ENCODE measurements around the gene LAMTOR2. TPM values are rescaled to one million over a fixed set of nuclear protein-coding genes. Genes with fewer than 3 reads are reported as not detected.
A peak's percentile ranks its signal among the peaks of the same experiment; 100 is the strongest.

Gene LAMTOR2
- total and polyA plus RNA-seq, 2 experiments from 2014 or later, result 48.5 to 142 TPM

DNA sequence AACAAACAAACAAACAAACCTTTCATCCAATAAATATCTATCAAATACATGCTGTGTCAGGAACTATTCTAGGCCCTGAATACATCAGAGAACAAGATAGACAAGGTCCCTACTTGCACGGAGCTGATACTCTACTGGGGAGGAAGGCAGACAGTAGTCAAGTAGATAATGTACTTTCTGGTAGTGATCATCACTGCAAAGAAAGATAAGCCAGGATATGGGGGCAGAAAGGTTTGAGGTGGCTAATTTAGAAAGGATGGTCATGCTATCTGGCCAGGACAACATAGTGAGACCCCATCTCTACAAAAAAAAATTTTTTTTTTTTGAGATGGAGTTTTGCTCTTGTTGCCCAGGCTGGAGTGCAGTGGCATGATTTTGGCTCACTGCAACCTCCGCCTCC, 37.0 kb downstream of the LAMTOR2 start:
- H4K20me1 ChIP-seq (ENCODE audit: insufficient read depth, poor library complexity, severe bottlenecking), result no peaks in the 10 kb centered on the region
- no peaks in the 10 kb centered on the region for H3K9me2 ChIP-seq (replicated peaks; ENCODE audit: insufficient read depth)
- H3K4me3 ChIP-seq, result no peak overlapping the region
- peaks cover 89% of the 10 kb centered on the region for H3K79me2 ChIP-seq
- TF ChIP-seq EZH2phosphoT487 (IDR thresholded peaks at IDR 0.05; ENCODE audit: low read depth, severe bottlenecking, unreplicated experiment), result no peak
- no peak for TF ChIP-seq EZH2 (IDR thresholded peaks at IDR 0.05; ENCODE audit: borderline replicate concordance)
- TF ChIP-seq, protein P1, sequence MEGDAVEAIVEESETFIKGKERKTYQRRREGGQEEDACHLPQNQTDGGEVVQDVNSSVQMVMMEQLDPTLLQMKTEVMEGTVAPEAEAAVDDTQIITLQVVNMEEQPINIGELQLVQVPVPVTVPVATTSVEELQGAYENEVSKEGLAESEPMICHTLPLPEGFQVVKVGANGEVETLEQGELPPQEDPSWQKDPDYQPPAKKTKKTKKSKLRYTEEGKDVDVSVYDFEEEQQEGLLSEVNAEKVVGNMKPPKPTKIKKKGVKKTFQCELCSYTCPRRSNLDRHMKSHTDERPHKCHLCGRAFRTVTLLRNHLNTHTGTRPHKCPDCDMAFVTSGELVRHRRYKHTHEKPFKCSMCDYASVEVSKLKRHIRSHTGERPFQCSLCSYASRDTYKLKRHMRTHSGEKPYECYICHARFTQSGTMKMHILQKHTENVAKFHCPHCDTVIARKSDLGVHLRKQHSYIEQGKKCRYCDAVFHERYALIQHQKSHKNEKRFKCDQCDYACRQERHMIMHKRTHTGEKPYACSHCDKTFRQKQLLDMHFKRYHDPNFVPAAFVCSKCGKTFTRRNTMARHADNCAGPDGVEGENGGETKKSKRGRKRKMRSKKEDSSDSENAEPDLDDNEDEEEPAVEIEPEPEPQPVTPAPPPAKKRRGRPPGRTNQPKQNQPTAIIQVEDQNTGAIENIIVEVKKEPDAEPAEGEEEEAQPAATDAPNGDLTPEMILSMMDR (IDR thresholded peaks at IDR 0.05; ENCODE audit: poor library complexity), result no peak
- H3K27me3 ChIP-seq, result no peaks in the 10 kb centered on the region
- H3K9me3 ChIP-seq (ENCODE audit: low read depth), result no peaks in the 10 kb centered on the region
- no peak overlapping the region for H3K27ac ChIP-seq
- DNase-seq (ENCODE audit: low spot score), result no peak
- no peak overlapping the region for H3K4me2 ChIP-seq
- H3K36me3 ChIP-seq (replicated peaks; ENCODE audit: insufficient read depth, low read depth), result no peaks in the 10 kb centered on the region
- H2AFZ ChIP-seq, result no peak overlapping the region
- 87% methylated on average over 2 of the region's 2 CpGs for WGBS (ENCODE audit: low lambda C conversion rate, missing lambda C conversion rate)
- H3K4me1 ChIP-seq (ENCODE audit: insufficient read depth), result peaks cover 10% of the 10 kb centered on the region

DNA sequence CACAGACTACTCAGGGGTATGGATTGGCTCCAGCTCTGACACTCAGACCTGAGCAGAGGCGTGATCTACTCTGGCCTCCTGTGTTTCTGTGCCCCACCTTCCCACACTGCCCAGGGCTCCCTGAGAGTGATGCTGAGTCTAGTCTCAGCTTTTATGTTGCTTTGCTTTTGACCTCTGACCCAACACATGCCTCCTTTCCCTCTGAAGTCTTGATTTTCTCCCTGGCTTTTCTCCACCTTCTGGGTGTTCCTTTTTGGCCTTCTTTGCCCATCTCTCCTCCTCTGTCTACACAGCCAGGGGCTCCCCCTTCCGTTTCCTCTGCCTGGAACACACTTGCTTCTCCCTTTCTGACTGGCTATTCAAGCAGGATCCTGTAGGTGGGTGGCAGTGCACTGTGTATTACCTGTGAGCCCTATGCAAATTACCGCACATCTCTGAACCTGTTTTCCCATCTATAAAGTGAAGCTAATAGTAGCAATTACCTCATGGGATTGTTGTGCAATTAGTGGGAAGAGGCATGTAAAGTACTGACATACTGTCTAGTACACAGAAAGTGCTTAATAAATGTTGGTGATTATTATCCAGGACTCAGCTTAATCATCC, 41.4 kb downstream of the LAMTOR2 start:
- Histone ChIP-seq H3K4me2 (no peak overlapping the region), H3K4me1 (ENCODE audit: insufficient read depth) (peaks cover 15% of the 10 kb centered on the region), H3K9me3 (ENCODE audit: low read depth) (no peaks in the 10 kb centered on the region), H3K4me3 (no peak overlapping the region), H3K27ac (peak overlapping the region; percentile 84), H3K36me3 (replicated peaks; ENCODE audit: insufficient read depth, low read depth) (no peaks in the 10 kb centered on the region), H3K27me3 (no peaks in the 10 kb centered on the region), H4K20me1 (ENCODE audit: insufficient read depth, poor library complexity, severe bottlenecking) (no peaks in the 10 kb centered on the region), H3K79me2 (peaks cover 87% of the 10 kb centered on the region), H3K9me2 (replicated peaks; ENCODE audit: insufficient read depth) (no peaks in the 10 kb centered on the region), H2AFZ (no peak overlapping the region)
- no peak for DNase-seq (ENCODE audit: low spot score)
- WGBS (ENCODE audit: low lambda C conversion rate, missing lambda C conversion rate), result 94% methylated on average over 3 of the region's 3 CpGs
- TF ChIP-seq, protein P1 (IDR thresholded peaks at IDR 0.05; ENCODE audit: poor library complexity), result no peak
- TF ChIP-seq EZH2 (IDR thresholded peaks at IDR 0.05; ENCODE audit: borderline replicate concordance) (no peak), EZH2phosphoT487 (IDR thresholded peaks at IDR 0.05; ENCODE audit: low read depth, severe bottlenecking, unreplicated experiment) (no peak)

DNA sequence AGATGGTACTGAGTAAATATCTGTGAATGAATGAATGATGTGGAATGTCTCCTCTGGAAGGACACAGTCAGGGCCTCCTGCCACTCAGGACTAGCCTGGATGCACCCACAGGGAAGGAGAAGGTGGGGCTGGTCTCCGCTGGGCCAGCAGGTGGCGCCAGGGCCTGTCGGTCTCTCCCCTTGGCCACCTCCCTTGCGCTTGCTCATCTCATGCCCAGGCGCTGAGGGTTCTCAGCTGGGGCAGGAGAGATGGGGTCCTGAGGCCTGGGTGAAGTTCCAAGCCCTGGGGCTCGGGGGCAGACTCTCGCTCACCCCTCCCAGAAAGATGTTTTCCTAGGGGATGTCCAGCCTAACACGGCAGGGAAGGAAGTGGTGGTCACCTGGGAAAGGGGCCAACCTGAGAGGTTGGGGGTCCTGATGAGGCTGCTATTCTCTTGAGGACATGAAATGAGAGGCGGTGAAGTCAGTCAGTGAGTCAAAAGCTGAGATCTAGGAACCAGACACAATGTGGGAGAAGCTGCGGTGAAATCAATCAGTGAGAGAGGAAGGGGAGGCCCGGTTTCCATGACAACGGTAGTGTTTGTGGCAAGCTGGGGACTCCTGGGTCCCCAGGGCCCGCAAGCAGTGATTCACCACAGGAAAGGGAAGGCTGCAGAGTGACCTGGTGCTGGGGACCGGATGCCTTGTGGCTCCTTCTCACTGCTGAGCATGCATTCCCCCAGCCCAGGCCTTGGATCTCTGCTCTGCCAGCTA, 42.2 kb downstream of the LAMTOR2 start:
- H3K27me3 ChIP-seq, result no peaks in the 10 kb centered on the region
- H3K36me3 ChIP-seq (replicated peaks; ENCODE audit: insufficient read depth, low read depth), result no peaks in the 10 kb centered on the region
- peaks cover 82% of the 10 kb centered on the region for H3K79me2 ChIP-seq
- no peaks in the 10 kb centered on the region for H3K9me2 ChIP-seq (replicated peaks; ENCODE audit: insufficient read depth)
- DNase-seq (ENCODE audit: low spot score), result peak; percentile 92
- H3K4me1 ChIP-seq (ENCODE audit: insufficient read depth), result peaks cover 16% of the 10 kb centered on the region
- H3K4me3 ChIP-seq, result no peak overlapping the region
- no peaks in the 10 kb centered on the region for H4K20me1 ChIP-seq (ENCODE audit: insufficient read depth, poor library complexity, severe bottlenecking)
- TF ChIP-seq, protein P1 (IDR thresholded peaks at IDR 0.05; ENCODE audit: poor library complexity), result peak; percentile 90
- TF ChIP-seq EZH2 (IDR thresholded peaks at IDR 0.05; ENCODE audit: borderline replicate concordance) (no peak), EZH2phosphoT487 (IDR thresholded peaks at IDR 0.05; ENCODE audit: low read depth, severe bottlenecking, unreplicated experiment) (no peak)
- no peak overlapping the region for H2AFZ ChIP-seq
- 53% methylated on average over 14 of the region's 14 CpGs for WGBS (ENCODE audit: low lambda C conversion rate, missing lambda C conversion rate)
- H3K4me2 ChIP-seq, result no peak overlapping the region
- H3K9me3 ChIP-seq (ENCODE audit: low read depth), result no peaks in the 10 kb centered on the region
- H3K27ac ChIP-seq, result peak overlapping the region; percentile 84
